WTC11 (cell line): ENCODE results near the gene SAE1. TPM values are rescaled to one million over a fixed set of nuclear protein-coding genes. Genes with fewer than 3 reads are reported as not detected.

Source experiments
- ATAC-seq: fragments of 200-7000 bp; cut with Tn5 transposase; 2 replicates; pipeline ENCODE4 v1.10.0; 2021; ENCODE audit warnings: mild to moderate bottlenecking, moderate library complexity
- CTCF ChIA-PET: fragments of 300-600 bp; sonication (Branson Sonifier 250); formaldehyde crosslinking; loops from one replicate; lab custom pipeline; 2021; ENCODE audit warnings: antibody characterized with exemption; lab: Charles Lee
- POLR2A ChIA-PET: fragments of 350-600 bp; sonication (Branson Sonifier 250); formaldehyde crosslinking; loops from one replicate; lab custom pipeline; 2021; ENCODE audit warnings: antibody characterized with exemption; lab: Charles Lee
- DNase-seq: peaks from one replicate; pipeline ENCODE4 v3.0.0; 2021; ENCODE audit warnings: low spot score
- H3K27ac Mint-ChIP-seq: 2 replicates; pipeline ENCODE4 v1.8.0; 2021; ENCODE audit warnings: mixed read lengths
- H3K27me3 Mint-ChIP-seq: 2 replicates; pipeline ENCODE4 v1.8.0; 2021; ENCODE audit warnings: low read depth, mild to moderate bottlenecking, moderate library complexity, mixed read lengths
- H3K36me3 Mint-ChIP-seq: 2 replicates; pipeline ENCODE4 v1.8.0; 2021; ENCODE audit warnings: mixed read lengths
- H3K4me1 Mint-ChIP-seq: 2 replicates; pipeline ENCODE4 v1.8.0; 2022; ENCODE audit warnings: mixed read lengths
- H3K4me3 Mint-ChIP-seq: 2 replicates; pipeline ENCODE4 v1.8.0; 2021; ENCODE audit warnings: mild to moderate bottlenecking, moderate library complexity, mixed read lengths
- H3K9me3 Mint-ChIP-seq: 2 replicates; pipeline ENCODE4 v1.8.0; 2021; ENCODE audit warnings: mixed read lengths
- ATF1 ChIP-seq: sonication (generic); formaldehyde crosslinking; IDR thresholded peaks from 2 replicates; pipeline ENCODE4 v1.8.1; 2023; ENCODE audit warnings: mild to moderate bottlenecking, moderate library complexity, missing genetic modification reagents
- ATF2 ChIP-seq: sonication (generic); formaldehyde crosslinking; IDR thresholded peaks from 2 replicates; pipeline ENCODE4 v1.8.1; 2022; ENCODE audit warnings: low read depth, missing genetic modification reagents, borderline replicate concordance
- CTCF ChIP-seq: fragments of 200-600 bp; IDR thresholded peaks from 2 replicates; pipeline ENCODE4 v1.8.0; 2022; ENCODE audit warnings: antibody characterized with exemption
- E2F5 ChIP-seq: sonication (generic); formaldehyde crosslinking; IDR thresholded peaks from 2 replicates; pipeline ENCODE4 v1.8.1; 2022; ENCODE audit warnings: mild to moderate bottlenecking, moderate library complexity, missing genetic modification reagents
- ELF4 ChIP-seq: sonication (generic); formaldehyde crosslinking; IDR thresholded peaks from 2 replicates; pipeline ENCODE4 v1.8.1; 2022; ENCODE audit warnings: low read depth, mild to moderate bottlenecking, moderate library complexity, missing genetic modification reagents
- EMX1 ChIP-seq: fragments of 250-450 bp; sonication (Bioruptor Pico); IDR thresholded peaks from 2 replicates; pipeline ENCODE4 v1.8.0; 2021; ENCODE audit warnings: mild to moderate bottlenecking
- FOXK1 ChIP-seq: sonication (generic); formaldehyde crosslinking; IDR thresholded peaks from 2 replicates; pipeline ENCODE4 v1.8.0; 2022; ENCODE audit warnings: mild to moderate bottlenecking, moderate library complexity, missing genetic modification reagents
- FOXP4 ChIP-seq: sonication (generic); formaldehyde crosslinking; IDR thresholded peaks from 2 replicates; pipeline ENCODE4 v1.8.0; 2022; ENCODE audit warnings: mild to moderate bottlenecking, missing genetic modification reagents
- GABPB1 ChIP-seq: sonication (generic); formaldehyde crosslinking; IDR thresholded peaks from 2 replicates; pipeline ENCODE4 v1.8.1; 2023; ENCODE audit warnings: mild to moderate bottlenecking, missing genetic modification reagents
- JUN ChIP-seq: sonication (generic); formaldehyde crosslinking; IDR thresholded peaks from 2 replicates; pipeline ENCODE4 v1.8.0; 2023; ENCODE audit warnings: mild to moderate bottlenecking, missing genetic modification reagents
- NFE2L1 ChIP-seq: sonication (generic); formaldehyde crosslinking; IDR thresholded peaks from 2 replicates; pipeline ENCODE4 v1.8.1; 2023; ENCODE audit warnings: missing genetic modification reagents
- NR1H2 ChIP-seq: sonication (generic); formaldehyde crosslinking; IDR thresholded peaks from 2 replicates; pipeline ENCODE4 v1.9.0; 2021; ENCODE audit warnings: mild to moderate bottlenecking, moderate library complexity, missing genetic modification reagents
- OVOL2 ChIP-seq: fragments of 250-450 bp; sonication (Bioruptor Pico); IDR thresholded peaks from 2 replicates; pipeline ENCODE4 v1.9.0; 2021; ENCODE audit warnings: mild to moderate bottlenecking, borderline replicate concordance
- PRRX2 ChIP-seq: fragments of 250-450 bp; sonication (Bioruptor Pico); IDR thresholded peaks from 2 replicates; pipeline ENCODE4 v1.8.0; 2021; ENCODE audit warnings: mild to moderate bottlenecking
- RORB ChIP-seq: fragments of 250-450 bp; sonication (Bioruptor Pico); IDR thresholded peaks from 2 replicates; pipeline ENCODE4 v1.9.0; 2021; ENCODE audit warnings: mild to moderate bottlenecking
- SMAD3 ChIP-seq: sonication (generic); formaldehyde crosslinking; IDR thresholded peaks from 2 replicates; pipeline ENCODE4 v1.8.0; 2022; ENCODE audit warnings: missing genetic modification reagents, mild to moderate bottlenecking, borderline replicate concordance
- TCF7 ChIP-seq: sonication (generic); formaldehyde crosslinking; IDR thresholded peaks from 2 replicates; pipeline ENCODE4 v1.8.0; 2022; ENCODE audit warnings: mild to moderate bottlenecking, low read depth, missing genetic modification reagents, moderate library complexity
- ZMAT4 ChIP-seq: fragments of 250-450 bp; sonication (Bioruptor Pico); IDR thresholded peaks from 2 replicates; pipeline ENCODE4 v1.9.0; 2021; ENCODE audit warnings: mild to moderate bottlenecking
- ZNF317 ChIP-seq: sonication (generic); formaldehyde crosslinking; IDR thresholded peaks from 2 replicates; pipeline ENCODE4 v1.8.1; 2023; ENCODE audit warnings: low read depth, mild to moderate bottlenecking, moderate library complexity, missing genetic modification reagents, borderline replicate concordance
- ZNF396 ChIP-seq: fragments of 250-450 bp; sonication (Bioruptor Pico); IDR thresholded peaks from 2 replicates; pipeline ENCODE4 v1.8.0; 2021; ENCODE audit warnings: mild to moderate bottlenecking, moderate library complexity, borderline replicate concordance
- ZNF416 ChIP-seq: fragments of 250-450 bp; sonication (Bioruptor Pico); IDR thresholded peaks from 2 replicates; pipeline ENCODE4 v1.9.0; 2021; ENCODE audit warnings: mild to moderate bottlenecking, inconsistent platforms
- ZNF671 ChIP-seq: fragments of 250-450 bp; sonication (Bioruptor Pico); IDR thresholded peaks from 2 replicates; pipeline ENCODE4 v1.8.0; 2021; ENCODE audit warnings: mild to moderate bottlenecking
- total RNA-seq: library from RNA; stranded (reverse); gene quantifications from 3 replicates; pipeline ENCODE4 v1.2.3, GENCODE V29; 2021

The SAE1 gene
- total RNA-seq, 1 experiment from 2014 or later, result 224 TPM

- ATAC-seq, result no peak
- no peak for DNase-seq
Observed at GRCh38 chr19:47221080-47221841, 90.6 kb downstream of the SAE1 start.

GRCh38 chr19:47221890-47222289 lies 91.3 kb downstream of the SAE1 start:
- CTCF ChIA-PET, result interaction anchor here (0.6 to 9.0 kb wide), 7 partner anchors 9 to 142 kb away, joined by 3 to 136 read pairs (median 4); no protein-coding TSS in a partner anchor
- DNase-seq, result no peak
- H3K4me1 Mint-ChIP-seq, result peaks cover 16% of the 10 kb centered on the region
- H3K9me3 Mint-ChIP-seq, result no peaks in the 10 kb centered on the region
- no peak overlapping the region for H3K4me3 Mint-ChIP-seq
- no peaks in the 10 kb centered on the region; the same call in 1 of the 2 replicates for H3K27me3 Mint-ChIP-seq
- H3K36me3 Mint-ChIP-seq, result peaks cover 12% of the 10 kb centered on the region
- TF ChIP-seq NFE2L1 (no peak), TCF7 (CRISPR knock-in tag) (no peak), GABPB1 (CRISPR knock-in tag) (no peak), NR1H2 (CRISPR knock-in tag) (no peak), FOXP4 (no peak), ZNF396 (CRISPR knock-in tag) (no peak)
- peak overlapping the region; percentile 91 for H3K27ac Mint-ChIP-seq
- no peak for ATAC-seq
- POLR2A ChIA-PET, result interaction anchor here (1.3 kb wide), 1 partner anchor 22 kb away, joined by 3 read pairs; no protein-coding TSS in a partner anchor

More at GRCh38 chr19:47221080-47221841, 90.6 kb downstream of the SAE1 start:
- POLR2A ChIA-PET, result interaction anchor here (1.3 kb wide), 1 partner anchor 23 kb away, joined by 3 read pairs; no protein-coding TSS in a partner anchor
- no peaks in the 10 kb centered on the region for H3K9me3 Mint-ChIP-seq
- no peaks in the 10 kb centered on the region; the same call in 1 of the 2 replicates for H3K27me3 Mint-ChIP-seq
- TF ChIP-seq JUN (CRISPR knock-in tag), result no peak
- TF ChIP-seq SMAD3 (CRISPR knock-in tag), result no peak
- no peak for TF ChIP-seq RORB
- no peak for TF ChIP-seq CTCF
- TF ChIP-seq ATF2 (CRISPR knock-in tag), result no peak
- H3K27ac Mint-ChIP-seq, result no peak overlapping the region; the same call in 1 of the 2 replicates
- peaks cover 14% of the 10 kb centered on the region for H3K4me1 Mint-ChIP-seq
- peaks cover 12% of the 10 kb centered on the region for H3K36me3 Mint-ChIP-seq
- CTCF ChIA-PET, result interaction anchor here (1.0 to 9.0 kb wide), 6 partner anchors 9 to 64 kb away, joined by 3 to 136 read pairs (median 4); no protein-coding TSS in a partner anchor
- no peak overlapping the region for H3K4me3 Mint-ChIP-seq

- peak overlapping the region; percentile 43 for H3K4me3 Mint-ChIP-seq
- no peaks in the 10 kb centered on the region; the same call in 1 of the 2 replicates for H3K27me3 Mint-ChIP-seq
- no peaks in the 10 kb centered on the region for H3K9me3 Mint-ChIP-seq
- H3K27ac Mint-ChIP-seq, result peak overlapping the region; percentile 95
- DNase-seq (peak; percentile 84), ATAC-seq (peak; percentile 18)
- ChIA-PET POLR2A (interaction anchor here (0.5 to 3.9 kb wide), 15 partner anchors 8 to 1030 kb away, joined by 3 to 61 read pairs (median 4); partner anchors contain the start of genes CARD8, CCDC9, INAFM1 and ZC3H4), CTCF (interaction anchor here (0.6 to 9.0 kb wide), 12 partner anchors 12 to 289 kb away, joined by 3 to 136 read pairs (median 4); partner anchors contain the start of genes CCDC9, NAPA and SAE1)
- H3K36me3 Mint-ChIP-seq, result peaks cover 12% of the 10 kb centered on the region
- H3K4me1 Mint-ChIP-seq, result peaks cover 16% of the 10 kb centered on the region
- TF ChIP-seq GABPB1 (CRISPR knock-in tag), result peak; percentile 48; the same call in 1 of the 2 replicates
- TF ChIP-seq ZNF317 (CRISPR knock-in tag), result 0 out of 2 replicates have a peak, but pooled peaks have one; percentile 31
- TF ChIP-seq ATF1 (CRISPR knock-in tag), result no peak
- peak; percentile 89; the same call in 1 of the 2 replicates for TF ChIP-seq OVOL2 (CRISPR knock-in tag)
- 0 out of 2 replicates have a peak, but pooled peaks have one; percentile 63 for TF ChIP-seq PRRX2
- TF ChIP-seq ELF4 (CRISPR knock-in tag), result peak; percentile 65; the same call in 1 of the 2 replicates
- TF ChIP-seq E2F5 (CRISPR knock-in tag), result 0 out of 2 replicates have a peak, but pooled peaks have one; percentile 25
- peak; percentile 74; the same call in 1 of the 2 replicates for TF ChIP-seq ZMAT4 (CRISPR knock-in tag)
- TF ChIP-seq ZNF671 (CRISPR knock-in tag), result 0 out of 2 replicates have a peak, but pooled peaks have one; percentile 66
- peak; percentile 93; the same call in 1 of the 2 replicates for TF ChIP-seq ZNF416 (CRISPR knock-in tag)
- TF ChIP-seq EMX1 (CRISPR knock-in tag), result 0 out of 2 replicates have a peak, but pooled peaks have one; percentile 57
- peak; percentile 59; the same call in 1 of the 2 replicates for TF ChIP-seq FOXK1
Observed at GRCh38 chr19:47225746-47226425, 95.3 kb downstream of the SAE1 start.
